NB4 (cell line): ENCODE measurements around the gene NFIA.

Source experiments
- POLR2A ChIP-seq: IDR thresholded peaks from 2 replicates; pipeline ENCODE4 v1.6.1; 2011; ENCODE audit warnings: mild to moderate bottlenecking; ENCODE audit not compliant: insufficient read length; ENCODE audit errors: extremely low read depth
- TF ChIP-seq, protein P1 (sequence below): IDR thresholded peaks from one replicate; pipeline ENCODE4 v1.5.1; 2012; ENCODE audit warnings: low read depth, low read length

DNA sequence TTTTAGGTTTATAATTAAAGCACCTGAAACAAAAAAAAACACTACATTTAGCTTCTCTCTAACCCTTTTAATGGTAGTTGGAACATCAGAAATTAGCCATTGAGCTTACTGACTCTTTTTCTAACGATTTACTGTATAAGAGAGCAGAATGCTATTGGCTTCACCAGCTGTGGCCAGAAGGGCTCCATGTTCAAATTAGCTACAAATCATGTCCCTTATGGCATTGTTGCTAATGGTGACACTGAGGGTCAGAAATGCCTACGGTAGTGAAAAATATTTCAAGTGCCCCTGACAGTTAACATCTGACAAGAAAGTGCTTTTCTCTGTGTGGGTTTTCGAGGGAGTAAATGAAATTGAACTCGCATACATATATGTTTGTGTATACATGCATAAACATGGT, 232.7 kb downstream of the NFIA start:
- TF ChIP-seq, protein P1, sequence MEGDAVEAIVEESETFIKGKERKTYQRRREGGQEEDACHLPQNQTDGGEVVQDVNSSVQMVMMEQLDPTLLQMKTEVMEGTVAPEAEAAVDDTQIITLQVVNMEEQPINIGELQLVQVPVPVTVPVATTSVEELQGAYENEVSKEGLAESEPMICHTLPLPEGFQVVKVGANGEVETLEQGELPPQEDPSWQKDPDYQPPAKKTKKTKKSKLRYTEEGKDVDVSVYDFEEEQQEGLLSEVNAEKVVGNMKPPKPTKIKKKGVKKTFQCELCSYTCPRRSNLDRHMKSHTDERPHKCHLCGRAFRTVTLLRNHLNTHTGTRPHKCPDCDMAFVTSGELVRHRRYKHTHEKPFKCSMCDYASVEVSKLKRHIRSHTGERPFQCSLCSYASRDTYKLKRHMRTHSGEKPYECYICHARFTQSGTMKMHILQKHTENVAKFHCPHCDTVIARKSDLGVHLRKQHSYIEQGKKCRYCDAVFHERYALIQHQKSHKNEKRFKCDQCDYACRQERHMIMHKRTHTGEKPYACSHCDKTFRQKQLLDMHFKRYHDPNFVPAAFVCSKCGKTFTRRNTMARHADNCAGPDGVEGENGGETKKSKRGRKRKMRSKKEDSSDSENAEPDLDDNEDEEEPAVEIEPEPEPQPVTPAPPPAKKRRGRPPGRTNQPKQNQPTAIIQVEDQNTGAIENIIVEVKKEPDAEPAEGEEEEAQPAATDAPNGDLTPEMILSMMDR, result no peak
- TF ChIP-seq POLR2A, result no peak
